Trophoblast cell (in vitro differentiated cells and primary cell): ENCODE results near the gene NFATC1.

Experiments used
- DNase-seq, 2 donors: peaks; one replicate each; pipeline ENCODE4 v3.0.0-alpha.2; 2016
- H2AFZ ChIP-seq: 2 replicates; pipeline ENCODE4 v1.6.1; 2013; ENCODE audit warnings: low read length, moderate library complexity, mild to moderate bottlenecking; ENCODE audit not compliant: insufficient read depth, poor library complexity
- H2AK5ac ChIP-seq: 2 replicates; pipeline ENCODE4 v1.6.1; 2013; ENCODE audit warnings: mild to moderate bottlenecking, low read length
- H2BK120ac ChIP-seq: 2 replicates; pipeline ENCODE4 v1.6.1; 2013; ENCODE audit warnings: low read length, mild to moderate bottlenecking, moderate library complexity; ENCODE audit not compliant: insufficient read depth, poor library complexity
- H2BK12ac ChIP-seq: 2 replicates; pipeline ENCODE4 v1.6.1; 2013; ENCODE audit warnings: mild to moderate bottlenecking, low read length, moderate library complexity
- H2BK5ac ChIP-seq: 2 replicates; pipeline ENCODE4 v1.6.1; 2013; ENCODE audit warnings: low read length, low read depth, moderate library complexity, mild to moderate bottlenecking; ENCODE audit not compliant: poor library complexity
- H3K14ac ChIP-seq: 2 replicates; pipeline ENCODE4 v1.6.1; 2013; ENCODE audit warnings: mild to moderate bottlenecking, low read length
- H3K18ac ChIP-seq: 2 replicates; pipeline ENCODE4 v1.6.1; 2013; ENCODE audit warnings: mild to moderate bottlenecking, low read length
- H3K23ac ChIP-seq: 2 replicates; pipeline ENCODE4 v1.6.1; 2013; ENCODE audit warnings: low read length
- H3K27ac ChIP-seq: 2 replicates; pipeline ENCODE4 v1.5.1; 2013; ENCODE audit warnings: low read depth, mild to moderate bottlenecking, inconsistent platforms, low read length, moderate library complexity
- H3K27me3 ChIP-seq: 2 replicates; pipeline ENCODE4 v1.6.1; 2013; ENCODE audit warnings: inconsistent platforms, mild to moderate bottlenecking, low read length, moderate library complexity; ENCODE audit not compliant: insufficient read depth
- H3K36me3 ChIP-seq, 2 experiments: 1 replicate in 1 of 2; 2 replicates in 1 of 2; pipeline ENCODE4 v1.6.1; 2013; ENCODE audit warnings: low read length in 2 of 2, mild to moderate bottlenecking in 2 of 2, moderate library complexity in 1 of 2; ENCODE audit not compliant: insufficient read depth in 2 of 2, control insufficient read depth in 1 of 2
- H3K4ac ChIP-seq: 2 replicates; pipeline ENCODE4 v1.6.1; 2013; ENCODE audit warnings: low read depth, mild to moderate bottlenecking, low read length, moderate library complexity
- H3K4me1 ChIP-seq, 2 experiments: 1 replicate in 1 of 2; 2 replicates in 1 of 2; pipeline ENCODE4 v1.6.1; 2013; ENCODE audit warnings: low read length in 2 of 2, mild to moderate bottlenecking in 2 of 2, moderate library complexity in 1 of 2; ENCODE audit not compliant: insufficient read depth in 2 of 2, control insufficient read depth in 1 of 2
- H3K4me2 ChIP-seq: 2 replicates; pipeline ENCODE4 v1.6.1; 2013; ENCODE audit warnings: inconsistent platforms, mild to moderate bottlenecking, low read length, moderate library complexity
- H3K4me3 ChIP-seq: 2 replicates; pipeline ENCODE4 v1.5.1; 2013; ENCODE audit warnings: mild to moderate bottlenecking, low read depth, low read length, inconsistent platforms
- H3K79me1 ChIP-seq: one replicate; pipeline ENCODE4 v1.6.1; 2013; ENCODE audit warnings: low read length
- H3K79me2 ChIP-seq: 2 replicates; pipeline ENCODE4 v1.6.1; 2013; ENCODE audit warnings: low read length, mild to moderate bottlenecking; ENCODE audit not compliant: control insufficient read depth, insufficient read depth, poor library complexity
- H3K9ac ChIP-seq: 2 replicates; pipeline ENCODE4 v1.6.1; 2013; ENCODE audit warnings: mild to moderate bottlenecking, low read length
- H3K9me3 ChIP-seq: 2 replicates; pipeline ENCODE4 v1.6.1; 2013; ENCODE audit warnings: low read depth, mild to moderate bottlenecking, control low read depth, inconsistent platforms, low read length; ENCODE audit not compliant: insufficient read depth
- H4K12ac ChIP-seq: 2 replicates; pipeline ENCODE4 v1.6.1; 2013; ENCODE audit warnings: low read depth, mild to moderate bottlenecking, low read length, moderate library complexity
- H4K8ac ChIP-seq: 2 replicates; pipeline ENCODE4 v1.6.1; 2013; ENCODE audit warnings: low read depth, mild to moderate bottlenecking, low read length, moderate library complexity
- H4K91ac ChIP-seq: one replicate; pipeline ENCODE4 v1.6.1; 2013; ENCODE audit warnings: low read depth, mild to moderate bottlenecking, low read length, moderate library complexity
- WGBS: extraction: QIAGEN DNeasy Blood & Tissue Kit; methylation state at CpG from one replicate; pipeline ENCODE4 v1.1.7; 2013; ENCODE audit warnings: missing lambda C conversion rate; ENCODE audit not compliant: insufficient read length, insufficient coverage; ENCODE audit errors: extremely low coverage; 5-methylcytosine and 5-hydroxymethylcytosine counted together

Gene NFATC1

DNA sequence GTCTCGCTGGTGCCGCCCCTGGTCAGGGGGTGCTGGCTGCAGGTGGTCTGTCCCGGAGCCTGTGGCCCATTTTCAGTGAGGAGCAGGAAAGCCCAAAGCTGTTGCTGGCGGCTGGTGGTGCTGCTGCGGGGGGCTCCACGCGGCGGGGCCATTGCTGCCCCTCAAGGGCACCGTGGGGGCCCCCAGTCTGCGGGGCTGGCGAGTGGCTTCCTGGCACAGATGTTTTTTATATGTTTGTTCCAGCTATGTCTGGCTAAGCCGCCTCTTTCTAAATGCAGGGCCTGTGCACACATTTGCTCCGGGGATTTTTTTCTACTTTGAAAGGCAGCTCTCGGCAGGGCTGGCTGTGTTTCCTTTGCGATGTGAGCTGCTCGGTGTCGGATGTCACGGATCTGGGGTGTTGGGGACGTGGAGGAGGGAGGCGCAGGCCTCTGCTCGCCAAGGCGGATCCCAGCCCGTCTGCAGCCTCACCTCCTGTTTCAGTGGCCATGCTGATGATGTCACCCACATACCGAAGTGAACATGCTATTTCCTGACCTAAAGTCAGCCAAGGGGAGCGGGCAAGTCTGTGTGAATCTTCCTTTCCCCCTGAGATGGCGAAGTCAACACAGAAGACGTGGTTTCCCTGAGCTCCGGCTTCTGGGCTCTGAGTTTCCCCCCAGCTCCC is 171.9 kb downstream of the NFATC1 start:
- Histone ChIP-seq H3K27ac (peak overlapping the region; percentile 85), H3K9me3 (peaks cover 12% of the 10 kb centered on the region), H4K12ac (peak overlapping the region; percentile 63), H3K23ac (no peak overlapping the region), H3K9ac (no peak overlapping the region), H2BK12ac (peak overlapping the region; percentile 56), H3K4me1 (peaks cover 7 to 11% of the 10 kb centered on the region in 2 experiments), H3K14ac (peak overlapping the region; percentile 85), H3K36me3 (no peaks in the 10 kb centered on the region), H3K4me3 (no peak overlapping the region), H3K27me3 (no peaks in the 10 kb centered on the region), H4K91ac (peak overlapping the region; percentile 80), H3K18ac (peak overlapping the region; percentile 52), H2AFZ (peak overlapping the region; percentile 69), H3K4ac (no peak overlapping the region), H3K79me1 (peaks cover 6% of the 10 kb centered on the region), H3K79me2 (no peaks in the 10 kb centered on the region), H4K8ac (peak overlapping the region; percentile 90), H3K4me2 (peak overlapping the region; percentile 7), H2BK120ac (peak overlapping the region; percentile 88), H2BK5ac (peak overlapping the region; percentile 38), H2AK5ac (peak overlapping the region; percentile 53)
- no peak for DNase-seq
- whole genome bisulfite sequencing = no CpG with 5 or more reads among the region's 28 CpGs

DNA sequence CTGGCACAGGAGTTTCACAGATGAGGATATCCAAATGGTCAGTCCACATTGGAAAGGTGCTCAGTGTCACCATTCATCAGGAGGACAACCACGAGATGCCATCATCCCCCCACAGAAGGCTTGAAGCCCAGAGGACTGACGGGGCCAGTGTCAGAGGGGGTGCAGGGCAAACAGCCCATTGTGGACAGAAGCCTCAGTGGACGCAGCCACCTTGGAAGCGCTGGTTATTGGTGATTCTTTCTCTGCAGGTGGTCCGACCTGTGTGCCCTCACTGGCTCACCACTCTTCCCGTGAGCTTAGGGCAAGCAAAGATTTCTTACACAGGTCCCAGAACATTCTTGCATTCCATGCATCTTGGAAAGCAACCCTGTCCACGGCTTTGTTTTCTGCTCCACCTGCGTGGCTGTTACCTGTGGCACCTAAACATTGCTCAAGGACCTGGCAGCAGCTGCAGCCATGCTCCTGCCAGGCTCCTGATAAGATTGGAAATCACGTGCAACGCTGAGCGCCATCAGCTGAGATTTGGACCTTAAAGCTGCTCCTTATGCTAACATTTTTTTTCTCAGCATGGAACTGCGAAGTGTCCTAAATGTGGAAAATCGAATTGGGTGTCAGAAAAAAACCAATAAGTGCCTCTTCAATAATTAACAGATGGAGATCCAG is 172.9 kb downstream of the NFATC1 start:
- Histone ChIP-seq H3K4ac (no peak overlapping the region), H3K79me1 (peaks cover 6% of the 10 kb centered on the region), H2AK5ac (no peak overlapping the region), H3K27ac (no peak overlapping the region), H3K79me2 (no peaks in the 10 kb centered on the region), H3K14ac (no peak overlapping the region), H4K8ac (no peak overlapping the region), H2AFZ (no peak overlapping the region), H3K9ac (no peak overlapping the region), H3K9me3 (peaks cover 19% of the 10 kb centered on the region), H3K18ac (no peak overlapping the region), H2BK120ac (peak overlapping the region; percentile 3), H4K12ac (no peak overlapping the region), H3K27me3 (no peaks in the 10 kb centered on the region), H4K91ac (peak overlapping the region; percentile 8), H3K4me2 (no peak overlapping the region), H3K4me3 (no peak overlapping the region), H2BK5ac (no peak overlapping the region), H2BK12ac (peak overlapping the region; percentile 24), H3K36me3 (no peaks in the 10 kb centered on the region), H3K4me1 (peaks cover 7 to 11% of the 10 kb centered on the region in 2 experiments), H3K23ac (no peak overlapping the region)
- WGBS = no CpG with 5 or more reads among the region's 13 CpGs
- DNase-seq = no peak

DNA sequence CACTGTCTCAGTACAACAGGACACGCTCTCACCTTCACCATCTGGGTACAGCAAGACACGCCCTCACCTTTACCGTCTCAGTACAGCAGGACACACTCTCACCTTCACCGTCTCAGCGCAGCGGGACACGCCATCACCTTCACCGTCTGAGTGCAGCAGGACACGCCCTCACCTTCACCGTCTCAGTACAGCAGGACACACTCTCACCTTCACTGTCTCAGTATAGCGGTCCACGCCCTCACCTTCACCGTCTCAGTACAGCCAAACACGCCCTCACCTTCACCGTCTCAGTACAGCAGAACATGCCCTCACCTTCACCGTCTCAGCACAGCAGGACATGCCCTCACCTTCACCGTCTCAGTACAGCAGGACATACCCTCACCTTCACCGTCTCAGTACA is 174.0 kb downstream of the NFATC1 start:
- no peak overlapping the region for H4K91ac ChIP-seq

DNA sequence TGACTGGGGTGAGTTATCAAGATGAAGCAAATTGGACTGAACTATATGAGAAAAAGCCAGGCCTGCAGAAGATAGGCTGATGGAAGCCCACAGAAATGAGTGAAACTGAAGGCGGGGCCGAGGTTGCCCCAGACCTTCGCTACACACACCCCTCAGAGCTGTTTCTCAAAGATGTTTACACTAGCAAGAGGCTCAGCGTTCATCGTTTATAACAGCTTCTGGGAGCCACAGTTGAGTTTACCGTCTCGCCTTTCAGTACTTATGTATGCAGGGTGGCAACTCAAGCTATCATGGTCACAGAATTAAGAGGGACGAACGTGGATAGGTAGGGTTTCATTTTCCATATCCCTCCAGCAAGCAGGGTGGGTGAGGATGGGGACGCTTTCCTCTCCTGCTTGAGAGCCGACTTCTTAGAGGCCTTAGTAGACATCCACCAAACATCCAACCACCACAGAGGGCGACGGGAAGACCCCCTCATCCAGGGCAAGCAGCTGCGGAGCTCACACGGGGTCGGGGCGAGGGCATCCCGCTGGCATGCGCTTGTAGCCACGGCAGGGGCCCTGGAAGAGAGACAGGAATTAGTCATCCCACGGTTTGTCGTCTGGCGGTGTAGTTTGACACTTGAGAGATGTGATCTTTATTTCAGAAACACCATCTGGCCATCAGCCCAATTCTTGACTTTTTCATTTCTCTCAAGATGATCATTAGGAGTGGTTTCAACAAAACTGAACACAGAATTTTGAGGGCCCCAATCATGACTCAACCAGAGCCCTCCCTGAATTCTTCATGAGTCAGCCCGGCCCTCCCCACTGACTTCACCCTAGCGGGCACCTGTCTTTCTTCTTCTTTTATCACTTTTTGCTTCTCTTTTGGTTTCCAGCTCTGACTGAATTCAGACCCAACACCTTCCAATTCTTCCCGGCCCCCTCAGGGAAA is 174.8 kb downstream of the NFATC1 start:
- no CpG with 5 or more reads among the region's 26 CpGs for WGBS

More for the DNA sequence above, 174.0 kb downstream of the NFATC1 start:
- no peak for DNase-seq
- Histone ChIP-seq H3K27ac (no peak overlapping the region), H3K79me2 (no peaks in the 10 kb centered on the region), H3K18ac (no peak overlapping the region), H3K4me2 (no peak overlapping the region), H3K9ac (no peak overlapping the region), H3K79me1 (peaks cover 6% of the 10 kb centered on the region), H3K4ac (no peak overlapping the region), H2BK5ac (no peak overlapping the region), H3K9me3 (peaks cover 25% of the 10 kb centered on the region), H3K36me3 (no peaks in the 10 kb centered on the region), H4K8ac (no peak overlapping the region), H3K27me3 (no peaks in the 10 kb centered on the region), H2BK12ac (no peak overlapping the region), H3K4me1 (peaks cover 7 to 11% of the 10 kb centered on the region in 2 experiments), H3K14ac (no peak overlapping the region), H4K12ac (no peak overlapping the region), H2AK5ac (no peak overlapping the region), H3K23ac (peak overlapping the region; percentile 8), H2AFZ (no peak overlapping the region), H2BK120ac (no peak overlapping the region), H3K4me3 (peak overlapping the region; percentile 45)
- WGBS = no CpG with 5 or more reads among the region's 18 CpGs

More for the DNA sequence above, 174.8 kb downstream of the NFATC1 start:
- Histone ChIP-seq H3K4me1 (peaks cover 7 to 11% of the 10 kb centered on the region in 2 experiments), H3K36me3 (no peaks in the 10 kb centered on the region), H4K12ac (no peak overlapping the region), H2BK12ac (no peak overlapping the region), H3K9ac (no peak overlapping the region), H3K18ac (no peak overlapping the region), H3K79me1 (peaks cover 6% of the 10 kb centered on the region), H3K27ac (no peak overlapping the region), H2BK120ac (no peak overlapping the region), H3K4me3 (no peak overlapping the region), H2AK5ac (no peak overlapping the region), H3K27me3 (no peaks in the 10 kb centered on the region), H3K23ac (no peak overlapping the region), H2AFZ (no peak overlapping the region), H4K91ac (no peak overlapping the region), H3K4ac (no peak overlapping the region), H3K9me3 (peaks cover 27% of the 10 kb centered on the region), H2BK5ac (no peak overlapping the region), H4K8ac (no peak overlapping the region), H3K14ac (no peak overlapping the region), H3K79me2 (no peaks in the 10 kb centered on the region), H3K4me2 (no peak overlapping the region)
- no peak for DNase-seq
